Myocyte (in vitro differentiated cells): ENCODE results near the gene CAMKMT. TPM values are rescaled to one million over a fixed set of nuclear protein-coding genes. Genes with fewer than 3 reads are reported as not detected.
"Not testable (repeated sequence)": the region's sequence is repeated elsewhere in the genome, so short reads cannot be mapped to it uniquely, and the experiment has no call there.

Source experiments
- DNase-seq: peaks from one replicate; pipeline ENCODE4 v3.0.0-alpha.2; 2012; ENCODE audit warnings: low read depth
- total RNA-seq: library from RNA; depleted of rRNA; stranded (reverse); fragments of >200 nt; gene quantifications from 2 replicates; pipeline ENCODE4 v1.2.3, GENCODE V29; 2014

CAMKMT gene
- total RNA-seq, 1 donor from 2014 or later, result 12.2 TPM

DNA sequence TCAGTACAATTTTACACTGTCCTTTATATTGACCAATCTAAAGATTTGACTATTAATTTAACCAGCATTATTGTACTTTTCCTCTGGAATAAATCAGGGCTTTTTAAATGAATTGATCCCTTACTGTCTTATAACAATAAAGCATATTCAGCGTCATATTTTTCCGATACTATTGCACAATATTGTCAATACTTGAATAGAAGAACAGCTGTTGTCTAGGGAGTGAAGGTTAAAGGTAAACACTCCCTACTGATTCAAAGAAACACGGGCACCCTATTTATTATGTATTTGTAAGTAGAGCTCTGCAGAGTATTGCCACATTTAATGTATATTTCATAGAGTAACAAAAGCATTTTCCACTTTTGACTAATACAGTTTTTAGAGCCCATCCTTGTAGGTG is 134.4 kb downstream of the CAMKMT start:
- DNase-seq, result no peak

DNA sequence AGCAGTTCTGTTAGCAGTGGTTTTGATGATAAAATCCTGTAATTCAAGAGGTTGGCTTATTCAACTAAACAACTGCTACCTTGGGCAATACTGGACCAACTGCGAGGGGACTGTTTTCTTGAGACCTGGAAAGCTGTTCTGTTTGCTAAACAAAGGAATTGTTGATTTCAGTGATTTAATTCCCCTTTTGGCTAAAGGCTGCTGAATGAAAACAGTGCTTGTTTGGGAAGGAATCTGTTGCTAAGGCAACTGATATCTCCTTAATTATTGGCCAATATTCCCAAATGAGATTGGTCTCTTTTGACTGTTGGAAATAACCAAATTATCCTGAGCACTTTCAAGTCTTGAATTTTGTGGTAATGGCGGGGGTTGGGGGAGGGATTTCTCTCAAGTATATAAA is 136.8 kb downstream of the CAMKMT start:
- peak; percentile 9 for DNase-seq

DNA sequence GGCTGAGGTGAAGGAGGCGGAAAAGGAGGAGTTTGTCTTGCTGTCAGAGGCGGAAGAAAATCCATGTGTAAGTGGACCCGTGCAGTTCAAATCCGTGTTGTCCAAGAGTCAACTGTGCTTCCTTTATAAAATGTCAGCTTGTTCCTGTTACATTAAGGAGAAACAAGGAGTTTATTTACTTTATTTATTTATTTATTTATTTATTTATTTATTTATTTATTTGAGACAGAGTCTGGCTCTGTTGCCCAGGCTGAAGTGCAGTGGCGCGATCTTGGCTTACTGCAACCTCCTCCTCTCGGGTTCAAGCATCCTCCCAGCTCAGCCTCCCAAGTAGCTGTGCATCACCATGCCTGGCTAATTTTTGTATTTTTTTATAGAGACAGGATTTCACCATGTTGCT is 143.9 kb downstream of the CAMKMT start:
- DNase-seq, result not testable (repeated sequence)

DNA sequence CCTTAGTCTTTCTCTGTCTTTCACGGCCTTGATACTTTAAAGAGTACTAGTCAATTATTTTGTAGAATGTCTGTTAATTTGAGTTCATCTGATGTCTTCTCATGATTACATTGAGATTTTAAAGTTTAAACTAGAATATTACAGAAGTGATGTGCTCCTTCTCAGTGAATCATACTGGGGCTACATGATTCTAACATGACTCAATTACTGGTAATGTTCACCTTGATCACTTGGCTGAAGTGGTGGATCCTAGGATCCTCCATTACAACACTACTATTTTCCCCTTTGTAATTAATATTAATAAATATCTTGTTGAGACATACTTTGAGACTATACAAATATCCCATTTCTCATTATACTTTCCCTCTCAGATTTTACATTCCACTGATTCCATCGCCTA is 148.5 kb downstream of the CAMKMT start:
- no peak for DNase-seq

DNA sequence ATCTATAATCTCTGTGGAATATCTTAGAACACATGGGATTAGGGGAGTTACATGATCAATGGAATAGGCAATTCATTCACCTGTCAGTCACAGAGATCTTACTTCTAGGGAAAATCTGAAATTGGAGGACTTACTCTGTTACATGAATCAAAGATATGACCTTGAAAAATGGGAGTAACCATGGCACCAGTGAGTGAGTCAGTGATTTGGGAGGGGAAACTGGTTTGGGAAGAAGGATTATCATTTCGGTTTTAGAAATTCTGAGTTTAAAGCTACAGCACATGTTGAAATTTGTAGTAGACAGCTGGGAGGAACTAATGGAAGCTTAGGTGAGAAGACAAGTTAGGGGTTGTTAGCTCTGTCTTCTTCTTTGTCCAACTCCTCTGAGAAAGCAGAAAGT is 153.7 kb downstream of the CAMKMT start:
- DNase-seq, result peak; percentile 24

DNA sequence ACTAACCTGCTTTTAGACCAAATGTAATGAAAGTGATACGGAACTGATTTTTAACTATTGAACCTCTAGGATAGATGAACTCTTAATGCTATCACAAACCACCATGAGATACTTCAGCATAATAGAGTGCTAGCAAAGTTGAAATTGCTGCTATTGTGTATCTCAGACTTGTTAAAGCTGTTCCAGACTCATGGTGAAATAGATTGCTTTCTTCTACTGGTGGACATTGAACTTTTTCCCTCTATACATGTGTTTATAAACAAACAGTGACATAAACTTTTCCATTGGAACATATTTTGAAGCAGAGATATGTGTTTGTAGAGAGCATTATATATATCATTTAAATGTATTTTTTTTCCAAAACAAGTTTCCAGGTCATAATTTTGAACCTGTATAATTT is 157.3 kb downstream of the CAMKMT start:
- DNase-seq, result no peak

DNA sequence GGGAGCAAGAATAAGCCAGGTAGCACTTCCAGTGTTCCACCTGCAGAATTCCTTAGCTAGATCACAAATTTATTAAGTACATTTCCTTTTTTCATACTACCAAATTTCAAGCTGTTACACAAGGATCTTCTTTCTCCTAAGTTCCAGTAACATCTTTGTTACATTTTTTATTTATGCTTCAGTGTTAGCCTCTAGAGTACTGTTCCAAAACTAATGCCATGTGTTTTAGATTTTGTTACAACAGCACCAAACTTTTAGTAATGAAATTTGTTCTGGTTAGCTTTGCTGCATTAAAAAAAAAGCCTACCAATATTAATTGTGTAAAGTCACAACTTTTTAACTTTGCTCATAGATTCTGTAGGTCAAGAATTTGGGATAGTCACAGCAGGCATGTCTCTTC is 161.1 kb downstream of the CAMKMT start:
- no peak for DNase-seq

DNA sequence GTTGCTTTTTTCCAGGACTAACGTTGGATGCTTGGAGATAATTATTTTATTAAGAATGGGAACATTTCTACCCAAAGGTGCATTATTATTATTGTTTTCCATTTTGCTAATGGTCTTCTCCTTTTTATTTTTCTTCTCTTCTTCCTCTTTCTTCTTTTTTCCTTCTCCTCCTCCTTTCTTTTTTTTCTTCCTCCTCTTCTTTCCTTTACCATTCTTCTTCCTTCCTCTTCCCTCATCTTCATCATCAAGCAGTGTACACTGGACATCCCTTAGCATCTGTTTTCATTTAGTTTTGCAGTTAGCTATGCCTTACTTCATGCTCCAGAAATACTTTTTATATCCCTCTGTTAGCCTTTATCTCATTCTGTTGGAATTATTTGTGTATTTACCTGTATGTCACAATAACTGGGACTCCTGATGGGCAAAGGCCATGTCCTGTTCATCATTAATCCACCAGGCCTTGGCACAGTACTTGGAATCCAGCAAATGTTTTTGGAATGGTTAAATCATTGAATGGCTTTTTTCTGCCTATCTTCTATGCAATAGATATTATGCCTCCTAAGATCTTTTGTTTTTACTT is 162.7 kb downstream of the CAMKMT start:
- no peak for DNase-seq

DNA sequence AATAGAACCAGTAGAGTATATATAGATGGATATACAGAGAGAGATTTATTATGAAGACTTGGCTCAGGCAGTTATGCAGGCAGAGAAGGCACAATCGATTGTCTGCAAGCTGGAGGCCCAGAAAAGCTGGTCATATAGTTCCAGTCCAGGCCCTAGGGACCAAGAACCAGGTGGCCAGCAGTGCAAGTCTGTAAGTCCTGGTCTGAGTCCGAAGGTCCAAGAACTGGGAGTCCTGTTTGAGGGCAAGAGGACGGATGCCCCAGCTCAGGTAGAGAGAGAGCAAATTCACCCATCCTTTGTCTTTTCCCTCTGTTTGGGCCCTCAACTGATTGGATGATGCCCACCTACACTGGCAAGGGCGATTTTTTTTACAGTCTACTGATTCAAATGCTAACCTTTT is 164.6 kb downstream of the CAMKMT start:
- DNase-seq, result no peak

DNA sequence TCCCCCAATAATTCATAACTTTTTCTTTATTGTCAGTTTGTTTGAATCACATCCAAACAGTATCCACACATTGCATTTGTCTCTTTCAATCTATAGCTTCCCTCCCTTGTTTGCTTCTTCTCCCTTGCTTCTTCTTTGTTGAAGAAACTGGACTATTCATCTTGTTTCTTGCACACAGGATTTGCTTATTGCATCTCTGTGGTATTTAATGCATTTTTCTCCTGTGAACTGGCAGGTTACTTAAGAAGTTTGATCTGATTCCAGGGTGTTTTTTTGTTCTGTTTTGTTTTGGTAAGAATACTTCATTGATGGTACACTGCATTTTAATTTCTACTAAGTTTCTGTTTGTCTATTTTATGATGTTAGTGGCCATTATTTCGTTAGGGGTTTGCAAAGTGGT is 166.8 kb downstream of the CAMKMT start:
- DNase-seq, result no peak

DNA sequence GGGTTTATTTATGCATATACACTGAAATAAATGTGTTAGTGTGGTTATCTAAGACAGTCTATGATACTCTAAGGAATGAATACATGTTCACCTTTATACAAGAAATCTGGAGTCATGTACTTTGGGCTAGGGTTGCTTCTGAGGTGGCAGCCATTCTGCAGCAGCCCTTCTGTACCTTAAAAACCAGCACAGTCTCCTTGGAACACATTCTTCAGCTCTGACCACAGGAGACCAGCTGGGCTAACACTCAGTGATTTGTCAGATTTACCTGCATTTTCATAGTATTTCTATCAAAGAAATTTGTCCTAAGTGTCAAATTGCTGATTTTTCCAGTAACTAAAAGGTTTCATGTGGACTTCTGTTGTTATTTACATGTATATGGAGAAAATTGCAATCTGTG is 167.7 kb downstream of the CAMKMT start:
- DNase-seq, result no peak

DNA sequence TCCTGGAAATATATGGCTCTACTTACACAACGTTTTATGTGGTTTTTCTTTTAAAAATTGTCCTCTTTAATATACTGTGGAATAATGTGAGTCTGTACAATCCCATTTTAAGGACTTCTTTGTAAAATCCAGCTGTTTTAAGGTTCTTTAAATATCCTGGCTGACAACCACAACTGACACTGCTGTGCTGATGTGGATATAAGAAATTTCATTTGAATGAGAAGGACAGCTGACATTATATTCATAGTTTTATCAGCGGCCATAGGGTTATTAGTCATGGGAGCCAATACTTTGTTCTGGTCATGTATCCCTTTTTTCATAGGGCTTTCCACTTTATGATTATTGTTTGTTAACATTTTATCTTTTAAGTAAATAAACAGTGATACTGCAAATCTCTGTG is 169.5 kb downstream of the CAMKMT start:
- peak; percentile 23 for DNase-seq

DNA sequence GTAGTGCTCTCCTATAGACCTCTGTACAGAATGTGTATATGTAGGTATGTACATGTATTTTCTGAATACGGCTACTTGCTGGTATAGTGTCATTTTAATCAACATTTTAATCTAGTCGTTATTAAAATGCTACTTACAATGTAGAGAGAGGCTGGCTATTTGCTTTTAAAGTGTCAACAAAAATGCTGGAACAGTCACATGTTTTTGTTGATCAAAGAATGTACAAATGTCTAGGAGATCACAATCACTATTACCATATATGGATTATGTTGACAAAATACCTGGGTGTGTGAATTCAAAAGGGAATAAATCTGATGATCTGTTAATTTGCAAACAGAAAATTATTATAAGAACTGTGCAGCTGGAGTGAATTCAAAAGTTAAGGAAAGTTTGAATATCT is 170.3 kb downstream of the CAMKMT start:
- DNase-seq, result no peak

DNA sequence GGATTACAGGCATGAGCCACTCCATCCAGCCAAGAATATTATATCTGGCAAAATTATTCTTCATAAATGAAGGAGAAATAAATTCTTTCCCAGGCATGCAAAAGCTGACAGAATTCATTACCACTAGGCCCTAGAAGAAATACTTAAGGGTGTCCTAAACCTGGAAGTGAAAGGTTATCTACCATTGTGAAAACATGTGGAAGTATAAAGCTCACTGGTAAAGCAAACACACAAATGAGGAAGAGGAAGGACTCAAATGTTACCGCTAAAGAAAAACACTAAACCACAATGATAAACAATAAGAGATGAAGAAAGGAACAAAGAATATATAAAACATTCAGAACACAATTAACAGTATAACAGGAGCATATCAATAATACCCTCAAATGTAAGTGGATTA is 171.8 kb downstream of the CAMKMT start:
- no peak for DNase-seq

DNA sequence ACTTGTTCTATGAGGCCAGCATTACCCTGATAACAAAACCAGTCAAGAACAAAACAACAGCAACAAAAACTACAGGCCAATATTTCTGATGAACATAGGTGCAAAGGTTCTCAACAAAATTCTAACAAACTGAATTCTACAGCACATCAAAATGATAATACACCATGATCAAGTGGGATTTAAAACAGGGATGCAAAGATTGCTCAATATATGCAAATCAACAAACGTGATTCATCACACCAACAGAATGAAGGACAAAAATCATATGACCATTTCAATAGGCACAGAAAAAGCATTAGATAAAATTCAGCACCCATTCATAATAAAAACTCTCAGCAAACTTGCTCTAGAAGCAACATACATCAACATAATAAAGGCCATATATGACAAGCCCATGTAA is 173.6 kb downstream of the CAMKMT start:
- DNase-seq, result no peak

DNA sequence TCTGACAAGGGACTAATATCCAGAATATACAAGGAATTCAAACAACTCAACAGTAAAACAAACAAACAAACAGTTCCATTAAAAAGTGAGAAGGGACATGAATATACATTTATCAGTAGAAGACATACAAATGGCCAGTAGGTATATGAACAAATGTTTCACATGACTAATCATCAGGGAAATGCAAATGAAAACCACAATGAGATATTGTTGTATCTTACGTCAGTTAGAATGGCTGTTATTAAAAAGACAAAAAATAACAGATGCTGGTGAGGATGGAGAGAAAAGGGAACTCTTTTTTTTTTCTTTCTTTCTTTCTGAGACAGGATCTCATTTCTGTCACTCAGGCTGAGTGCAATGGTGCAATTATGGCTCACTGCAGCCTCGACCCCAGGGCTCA is 175.5 kb downstream of the CAMKMT start:
- no peak for DNase-seq

DNA sequence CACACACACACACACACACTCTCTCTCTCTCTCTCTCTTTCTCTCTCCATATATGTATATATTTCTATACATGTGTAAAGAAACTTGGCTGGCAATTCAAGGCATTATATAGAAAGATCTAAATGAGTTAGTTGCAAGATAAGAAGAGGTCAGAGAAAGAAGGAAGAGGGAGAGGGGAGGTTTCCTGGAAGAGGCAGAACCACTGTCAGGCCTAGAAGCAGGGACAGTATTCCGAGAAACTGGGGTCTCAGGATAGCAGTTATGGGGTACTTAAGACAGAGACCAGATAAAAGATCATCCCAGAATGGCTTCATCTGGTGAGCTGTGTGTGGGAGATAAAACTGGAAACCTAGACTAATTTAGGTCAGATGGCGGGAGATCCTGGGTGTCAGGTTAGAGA is 180.8 kb downstream of the CAMKMT start:
- DNase-seq, result no peak

DNA sequence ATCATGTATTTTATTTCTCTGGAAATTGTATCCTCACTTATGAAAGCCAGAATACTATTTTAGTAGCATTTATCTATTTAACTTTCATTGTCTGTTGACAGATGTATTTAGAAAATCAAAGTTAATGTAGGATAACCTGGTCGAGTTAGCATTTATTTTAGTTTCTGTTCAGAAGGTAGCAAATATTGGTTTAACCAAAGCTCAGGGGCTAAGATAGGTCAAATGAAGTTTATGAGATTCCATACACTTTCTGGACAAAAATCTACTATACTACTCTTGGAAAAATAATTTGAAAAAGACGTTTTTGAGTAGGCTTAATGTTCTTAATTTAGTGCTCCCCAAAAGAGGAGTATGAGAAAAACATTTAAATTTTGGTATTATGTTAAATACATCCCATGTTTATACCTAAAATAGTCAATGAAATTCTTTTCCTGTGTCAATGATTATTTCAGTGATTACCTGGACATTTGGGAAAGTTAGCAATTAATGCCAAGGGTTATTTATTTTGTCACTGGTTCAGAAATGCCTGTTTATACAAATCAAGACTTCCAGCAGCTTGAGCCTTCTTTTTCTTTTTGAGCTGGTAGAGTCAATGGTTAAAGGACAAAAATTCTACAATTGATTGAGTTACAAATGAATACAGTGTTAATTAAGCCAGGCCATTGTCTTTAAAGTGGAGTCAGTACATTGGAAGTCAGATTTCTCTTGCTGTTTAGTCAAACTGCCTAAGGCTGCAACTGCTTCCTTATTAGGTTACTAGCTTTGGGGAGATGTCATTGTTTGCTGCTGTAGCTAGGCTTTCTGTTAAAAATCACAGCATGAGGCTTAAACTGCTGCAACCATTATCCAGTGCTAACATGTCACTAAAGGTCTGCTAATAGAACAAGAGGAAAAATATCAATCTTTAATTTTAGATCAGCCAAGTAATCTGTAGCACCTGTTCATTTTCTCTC is 182.3 kb downstream of the CAMKMT start:
- DNase-seq, result peak; percentile 49

DNA sequence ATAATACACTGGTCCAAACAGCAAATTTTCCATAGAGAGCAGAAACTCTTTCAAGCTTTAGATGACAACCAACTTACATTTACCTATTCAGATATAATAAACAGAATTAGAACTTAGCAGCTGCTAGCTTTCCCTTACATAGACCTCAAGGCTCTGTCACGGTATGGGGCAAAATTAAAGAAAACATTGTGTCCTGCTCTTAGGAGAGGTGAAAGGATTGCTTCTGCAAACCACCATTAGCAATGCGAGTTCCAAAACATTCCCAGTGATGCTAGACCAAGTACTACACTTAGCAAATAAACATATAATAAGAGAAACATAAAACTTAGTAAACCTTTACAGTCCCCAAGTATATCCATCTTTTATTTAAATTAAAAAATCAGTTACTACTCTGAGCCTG is 183.3 kb downstream of the CAMKMT start:
- no peak for DNase-seq

DNA sequence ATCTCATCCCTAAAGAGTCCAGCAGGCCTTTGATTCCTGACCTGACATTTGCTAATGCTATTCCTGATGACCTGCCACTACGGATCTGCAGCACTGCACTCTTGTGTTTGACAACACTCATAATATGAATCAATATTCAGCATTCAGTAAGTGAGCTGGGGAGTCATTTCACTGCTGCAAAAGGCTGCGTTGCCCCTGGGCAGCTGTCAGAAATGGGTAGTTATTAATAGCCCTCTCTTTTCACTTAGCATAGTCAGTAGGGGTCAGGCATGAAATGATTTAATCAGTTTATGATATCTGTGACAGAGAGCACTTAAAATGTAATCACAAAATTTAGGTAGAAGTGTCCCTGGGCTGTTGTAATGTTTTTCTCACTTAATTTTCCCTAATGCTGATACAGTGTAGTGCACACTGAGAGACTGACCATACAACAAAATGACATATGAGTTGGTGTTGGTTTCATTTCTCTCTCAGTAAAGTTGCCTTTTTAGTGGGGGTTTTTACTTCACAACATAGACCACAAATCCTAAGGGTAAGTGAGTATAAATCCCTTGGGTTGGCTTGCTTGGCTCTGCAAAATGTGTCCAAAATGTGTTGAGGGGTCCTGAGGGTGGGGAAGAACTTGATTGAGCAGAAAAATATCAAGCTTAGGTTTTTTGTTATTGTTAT is 184.8 kb downstream of the CAMKMT start:
- peak; percentile 55 for DNase-seq

DNA sequence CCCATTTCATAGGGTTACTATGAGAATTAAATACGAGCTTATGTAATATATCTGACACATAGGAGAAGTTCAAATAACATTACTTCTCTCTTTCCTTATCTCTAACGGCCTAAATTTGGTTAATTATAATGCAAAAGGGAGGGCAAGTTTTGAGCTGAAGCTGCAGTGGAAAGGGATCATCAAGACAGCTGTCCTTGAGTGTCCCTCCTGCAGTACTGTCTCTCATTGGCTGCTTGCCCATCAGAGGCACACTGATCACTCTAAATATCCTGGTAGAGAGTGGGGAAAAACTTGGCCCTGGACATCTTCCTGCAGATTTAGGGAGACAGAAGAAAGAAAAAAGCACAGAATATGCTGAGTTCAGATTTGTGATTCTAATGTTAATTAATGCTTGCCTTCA is 186.0 kb downstream of the CAMKMT start:
- peak; percentile 84 for DNase-seq
